HG03039 (cell line): ENCODE results near the gene HSFY1.
"Not testable (repeated sequence)": the region's sequence is repeated elsewhere in the genome, so short reads cannot be mapped to it uniquely, and the experiment has no call there.

Source experiments
- ATAC-seq: cut with Tn5 transposase; IDR thresholded peaks from one replicate; pipeline ENCODE4 v1.9.1; 2021; ENCODE audit warnings: mild to moderate bottlenecking, moderate library complexity; ENCODE audit not compliant: unreplicated experiment

Gene HSFY1, protein sequence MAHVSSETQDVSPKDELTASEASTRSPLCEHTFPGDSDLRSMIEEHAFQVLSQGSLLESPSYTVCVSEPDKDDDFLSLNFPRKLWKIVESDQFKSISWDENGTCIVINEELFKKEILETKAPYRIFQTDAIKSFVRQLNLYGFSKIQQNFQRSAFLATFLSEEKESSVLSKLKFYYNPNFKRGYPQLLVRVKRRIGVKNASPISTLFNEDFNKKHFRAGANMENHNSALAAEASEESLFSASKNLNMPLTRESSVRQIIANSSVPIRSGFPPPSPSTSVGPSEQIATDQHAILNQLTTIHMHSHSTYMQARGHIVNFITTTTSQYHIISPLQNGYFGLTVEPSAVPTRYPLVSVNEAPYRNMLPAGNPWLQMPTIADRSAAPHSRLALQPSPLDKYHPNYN

DNA sequence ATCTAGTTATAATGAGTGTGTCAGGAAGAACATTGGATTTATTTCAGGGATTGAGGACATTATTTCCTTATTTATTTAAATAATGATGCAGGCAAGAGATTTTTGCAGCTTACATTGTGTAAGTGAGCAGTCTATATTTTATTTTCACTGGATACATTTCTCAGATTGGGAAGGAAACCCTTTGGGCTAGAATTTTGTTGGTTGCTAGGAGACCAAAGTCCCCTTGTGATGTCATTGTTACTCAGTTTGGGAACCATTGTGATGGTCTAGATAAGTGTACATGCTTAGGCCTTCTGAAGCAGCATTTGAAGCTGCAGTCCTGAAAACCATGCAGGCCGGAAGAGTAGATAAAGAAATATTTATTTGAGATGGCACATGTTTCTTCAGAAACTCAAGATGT lies at the start of gene HSFY1:
TSS of gene HSFY1 (plus strand) at position 301 of the 400 bp plus-strand sequence. CDS start at position 369, 68 bp downstream.
- ATAC-seq = not testable (repeated sequence)

DNA sequence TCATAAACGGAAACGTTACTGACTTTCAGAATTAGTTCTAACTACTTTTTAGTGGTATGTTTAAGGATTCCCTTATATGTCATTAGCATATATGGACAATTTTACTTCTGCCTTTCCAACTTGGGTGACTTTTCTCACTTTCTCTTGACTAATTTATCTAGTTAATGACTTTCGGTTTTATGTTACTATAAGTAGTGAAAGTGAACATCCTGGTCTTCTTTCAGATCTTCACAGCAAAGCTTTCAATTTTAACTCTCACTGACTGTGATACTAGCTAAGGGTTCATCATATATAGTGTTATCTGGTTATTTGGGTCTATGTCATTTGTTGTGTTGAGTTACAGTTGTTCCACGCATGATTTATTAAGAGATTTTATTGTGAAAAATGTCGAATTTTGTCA lies 42.3 kb upstream of the HSFY1 start:
- not testable (repeated sequence) for ATAC-seq

DNA sequence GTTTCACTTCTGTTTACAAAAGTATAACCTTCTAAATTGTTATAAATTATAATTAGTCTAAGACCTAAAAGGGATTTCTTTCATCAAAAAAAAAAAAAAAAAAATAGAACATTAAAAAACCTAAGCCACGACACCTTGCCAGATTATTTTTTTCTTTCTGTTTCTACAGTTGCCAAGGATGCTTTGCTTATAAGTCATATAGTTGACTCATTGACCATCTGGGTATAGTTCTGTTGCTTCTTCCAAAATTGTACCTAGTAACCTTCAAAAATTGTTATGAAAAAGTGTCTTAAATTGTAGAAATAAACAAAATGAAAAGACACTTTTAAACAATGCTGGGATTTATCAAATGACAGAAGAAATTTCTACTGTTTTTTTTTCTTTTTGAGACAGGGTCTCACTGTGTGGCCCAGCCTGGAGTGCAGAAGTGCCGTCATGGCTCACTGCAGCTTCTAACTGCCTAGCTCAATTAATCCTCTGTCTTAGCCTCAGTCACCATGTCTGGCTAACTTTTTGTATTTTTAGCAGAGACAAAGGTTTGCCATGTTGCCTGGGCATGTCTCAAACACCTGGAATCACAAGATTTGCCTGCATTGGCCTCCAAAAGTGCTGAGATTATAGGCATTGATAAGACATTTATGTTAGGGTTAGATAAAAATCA lies 15.4 kb upstream of the HSFY1 start:
- not testable (repeated sequence) for ATAC-seq

DNA sequence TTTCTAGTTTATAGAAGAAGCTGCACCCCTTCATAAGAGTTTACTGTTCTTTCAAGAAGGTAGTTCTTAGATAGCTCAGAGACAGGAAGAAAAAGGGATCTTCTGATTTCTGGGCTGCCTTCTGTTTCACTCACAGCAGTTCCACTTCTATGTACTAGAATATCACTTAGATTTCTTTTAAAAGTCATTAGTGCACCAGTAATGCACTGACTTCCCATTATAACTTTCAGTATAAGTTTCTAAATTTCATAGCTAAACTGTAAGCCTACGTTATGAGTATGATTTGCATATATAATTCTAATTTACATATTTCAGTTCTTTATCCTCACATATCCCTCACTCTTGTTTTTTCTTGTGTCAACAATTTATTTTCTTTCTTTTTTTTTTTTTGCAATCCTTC lies 7.6 kb upstream of the HSFY1 start:
- ATAC-seq = not testable (repeated sequence)

DNA sequence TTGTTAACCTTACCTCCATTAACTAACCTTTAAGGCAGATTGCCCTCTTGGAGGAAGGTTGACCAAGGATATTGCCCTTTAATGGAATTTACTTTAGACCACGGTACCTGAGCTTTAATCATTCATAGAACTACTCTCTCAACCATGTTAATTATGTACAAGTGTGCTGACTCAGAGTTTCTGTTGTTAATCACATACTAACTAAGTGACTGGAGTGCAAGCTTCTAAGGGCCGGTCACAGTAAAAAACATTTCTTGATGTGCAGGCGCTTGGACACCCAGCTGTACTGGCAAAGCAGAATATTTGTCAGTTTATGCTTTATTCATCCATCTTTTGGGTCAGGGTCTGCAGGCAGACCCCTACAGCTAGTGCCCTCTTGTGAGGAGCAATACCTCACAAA lies 6.6 kb downstream of the HSFY1 start:
- not testable (repeated sequence) for ATAC-seq

DNA sequence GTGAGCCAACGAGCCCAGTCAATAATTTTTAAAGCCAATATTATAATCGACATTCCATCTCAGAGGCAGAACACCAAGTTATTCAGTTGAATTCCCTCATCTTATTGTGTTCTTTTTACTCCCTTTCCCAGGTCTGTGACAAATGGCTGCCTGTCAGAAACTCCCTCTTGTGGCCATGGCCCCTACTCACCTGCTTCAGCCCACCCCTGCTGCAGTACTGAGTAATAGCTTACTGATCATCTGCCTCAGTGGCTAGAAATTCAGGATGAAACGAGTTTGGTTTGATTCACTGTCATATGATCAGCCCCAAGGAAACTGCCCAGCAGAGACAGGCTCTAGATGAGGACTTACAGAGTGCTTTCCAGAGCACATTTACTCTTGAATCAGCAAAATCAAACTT lies 19.4 kb downstream of the HSFY1 start:
- ATAC-seq = not testable (repeated sequence)
